Transverse colon (tissue), 3 donors: ENCODE measurements around the gene CAND2.

Experiments
- CTCF ChIP-seq, 5 experiments: fragments of 200-600 bp in 3 of 5; fragments of 450-650 bp in 2 of 5; sonication (generic) in 3 of 5; IDR thresholded peaks; 1 replicate in 2 of 5; 2 replicates in 3 of 5; pipeline ENCODE4 v1.5.1; 2016 to 2017; ENCODE audit warnings: antibody characterized with exemption in 5 of 5, inconsistent platforms in 3 of 5, mild to moderate bottlenecking in 2 of 5, moderate library complexity in 1 of 5
- POLR2A ChIP-seq: fragments of 450-650 bp; IDR thresholded peaks from one replicate; pipeline ENCODE4 v1.6.1; 2016; ENCODE audit warnings: antibody characterized with exemption, mild to moderate bottlenecking, moderate library complexity

GRCh38 chr3:12815078-12815477 is 18.6 kb downstream of the CAND2 start:
- TF ChIP-seq CTCF (IDR thresholded peaks at IDR 0.05) (no peak), POLR2A (no peak)
